Spleen (tissue), 11 donors: ENCODE data around the gene SLC39A3. TPM values are rescaled to one million over a fixed set of nuclear protein-coding genes. Genes with fewer than 3 reads are reported as not detected.

ENCODE experiments used
- DNase-seq: peaks from one replicate; pipeline ENCODE4 v3.0.0-alpha.2; 2020
- H3K27ac ChIP-seq, 8 donors: fragments of 200-600 bp; sonication (generic) in 7 of 8; 1 replicate in 4 of 8; 2 replicates in 4 of 8; pipeline versions ENCODE4 v1.5.0 to v1.8.0; 2016 to 2021; ENCODE audit warnings: inconsistent platforms in 4 of 8, mild to moderate bottlenecking in 4 of 8, moderate library complexity in 1 of 8
- H3K27me3 ChIP-seq, 7 donors: fragments of 200-600 bp; sonication (generic) in 6 of 7; replicated peaks in 1 of 7; 1 replicate in 4 of 7; 2 replicates in 3 of 7; pipeline versions ENCODE4 v1.5.0 to v1.8.0; 2016 to 2021; ENCODE audit warnings: inconsistent platforms in 3 of 7, mild to moderate bottlenecking in 1 of 7
- H3K36me3 ChIP-seq, 6 donors: fragments of 200-600 bp; sonication (generic) in 5 of 6; 1 replicate in 4 of 6; 2 replicates in 2 of 6; pipeline versions ENCODE4 v1.5.0 to v1.8.0; 2016 to 2021; ENCODE audit warnings: inconsistent platforms in 2 of 6
- H3K4me1 ChIP-seq, 6 donors: fragments of 200-600 bp; sonication (generic) in 5 of 6; 1 replicate in 3 of 6; 2 replicates in 3 of 6; pipeline versions ENCODE4 v1.5.0 to v1.8.0; 2016 to 2021; ENCODE audit warnings: inconsistent platforms in 3 of 6
- H3K4me3 ChIP-seq, 8 donors: fragments of 200-600 bp; sonication (generic) in 7 of 8; 1 replicate in 4 of 8; 2 replicates in 4 of 8; pipeline versions ENCODE4 v1.5.0 to v1.8.0; 2016 to 2021; ENCODE audit warnings: inconsistent platforms in 4 of 8, mild to moderate bottlenecking in 4 of 8, moderate library complexity in 2 of 8
- H3K9me3 ChIP-seq, 8 donors: fragments of 200-600 bp; sonication (generic) in 7 of 8; 1 replicate in 4 of 8; 2 replicates in 4 of 8; pipeline versions ENCODE4 v1.5.0 to v1.8.0; 2016 to 2021; ENCODE audit warnings: inconsistent platforms in 4 of 8
- CTCF ChIP-seq, 11 experiments: fragments of 200-600 bp in 7 of 11; fragments of 450-650 bp in 4 of 11; sonication (generic) in 4 of 11; IDR thresholded peaks in 8 of 11; conservative IDR thresholded peaks in 3 of 11; 1 replicate in 7 of 11; 2 replicates in 4 of 11; pipeline versions ENCODE4 v1.4.0 to v1.8.0; 2016 to 2021; ENCODE audit warnings: antibody characterized with exemption in 11 of 11, inconsistent platforms in 4 of 11, mild to moderate bottlenecking in 1 of 11
- POLR2A ChIP-seq, 3 donors: fragments of 450-650 bp; IDR thresholded peaks; one replicate each; pipeline ENCODE4 v1.5.1; 2017; ENCODE audit warnings: antibody characterized with exemption in 3 of 3, mild to moderate bottlenecking in 1 of 3
- POLR2AphosphoS5 ChIP-seq, 3 donors: sonication (generic); formaldehyde crosslinking; IDR thresholded peaks; one replicate each; pipeline ENCODE4 v1.5.1; 2017; ENCODE audit warnings: antibody characterized with exemption in 3 of 3
- WGBS, 5 donors: extraction: QIAGEN DNeasy Blood & Tissue Kit in 3 of 5; methylation state at CpG; one replicate each; pipeline versions ENCODE4 v1.1.5 to v1.1.7; 2013 to 2018; 5-methylcytosine and 5-hydroxymethylcytosine counted together
- intact Hi-C: fragments of 100-400 bp; cut with DNase I; formaldehyde crosslinking; loops from one replicate; pipeline ENCODE4 v1.15.0; 2023; ENCODE audit warnings: low total_unique reads
- polyA plus RNA-seq, 3 donors: library from polyadenylated mRNA; stranded (reverse); fragments of 200-250 nt; gene quantifications; one replicate each; pipeline ENCODE4 v1.2.1, GENCODE V29; 2013
- total RNA-seq, 7 donors: library from RNA; depleted of rRNA in 3 of 7; stranded (reverse); fragments of >200 nt in 3 of 7; fragmentation: NEBNext Ultra II Directional in 4 of 7; extraction: Animal tissue kit (Norgen Biotek cat#: 25700) in 4 of 7; gene quantifications; one replicate each; pipeline versions ENCODE4 v1.1.0 to v1.2.1, GENCODE V29; 2016 to 2021
- donor health status: healthy with polysubstance abuse.
- donor health status: DM: no; HTN: no; CAD: no; lungs with moderate emphysema.
- donor health status: DM: no; HTN: no; CAD: no.
- donor health status: Bipolar disorder and iron deficiency.
- donor health status: healthy.
- donor health status: DM: no; HTN: no; CAD: no.
- donor health status: DM: yes; HTN: yes; CAD: no.

SLC39A3 gene
- total and polyA plus RNA-seq, 10 donors: 19.1 to 42.6 (median 27.4) TPM

- peak; percentile 100 for DNase-seq
- peak in 4 of 11 experiments; percentile 34 to 55 (median 48) for TF ChIP-seq CTCF (IDR thresholded peaks at IDR 0.05 in 8 of 11, conservative IDR thresholded peaks at IDR 0.05 in 3 of 11)
- peak in 2 of 3 donors; percentile 29 to 47 for TF ChIP-seq POLR2A (IDR thresholded peaks at IDR 0.05)
- peak; percentile 87 to 91 (median 89) for TF ChIP-seq POLR2AphosphoS5 (IDR thresholded peaks at IDR 0.05)
- Histone ChIP-seq H3K36me3 (peaks cover 0 to 8% (median 3%) of the 10 kb centered on the region in 6 donors), H3K27me3 (no peaks in the 10 kb centered on the region), H3K27ac (peak within 1 kb of the TSS in 7 of 8 donors; percentile 8 to 85 (median 71)), H3K9me3 (no peaks in the 10 kb centered on the region), H3K4me3 (peak within 1 kb of the TSS; percentile 85 to 99 (median 96)), H3K4me1 (peaks cover 33 to 88% (median 60%) of the 10 kb centered on the region in 6 donors)
- 0% methylated on average over 31 to 78 of the region's 78 CpGs for WGBS, 5 donors
- intact Hi-C loops: no loop called here
Observed at GRCh38 chr19:2785244-2785997, 45.6 kb upstream of the SLC39A3 start, which contains the start of gene THOP1. THOP1 (plus strand) TSS chr19:2785503; CDS start chr19:2785663, 160 bp downstream.

- no peak for TF ChIP-seq CTCF (IDR thresholded peaks at IDR 0.05 in 8 of 11, conservative IDR thresholded peaks at IDR 0.05 in 3 of 11)
- TF ChIP-seq POLR2AphosphoS5 (IDR thresholded peaks at IDR 0.05): no peak
- no peak for TF ChIP-seq POLR2A (IDR thresholded peaks at IDR 0.05)
- peaks cover 37 to 90% (median 70%) of the 10 kb centered on the region in 6 donors for H3K4me1 ChIP-seq
- peak overlapping the region in 5 of 8 donors; percentile 87 to 91 (median 89) for H3K4me3 ChIP-seq
- DNase-seq: no peak
- no peaks in the 10 kb centered on the region for H3K9me3 ChIP-seq
- intact Hi-C loops: no loop called here
- no peaks in the 10 kb centered on the region for H3K27me3 ChIP-seq
- H3K27ac ChIP-seq: peak overlapping the region in 7 of 8 donors; percentile 88 to 97 (median 95)
- WGBS, 5 donors: 76 to 84% (median 78%) methylated on average over 7 of the region's 7 CpGs
- H3K36me3 ChIP-seq: peaks cover 0 to 12% (median 0%) of the 10 kb centered on the region in 6 donors
Observed at GRCh38 chr19:2783781-2784145, 43.9 kb upstream of the SLC39A3 start.

GRCh38 chr19:2782936-2783780 is 43.3 kb upstream of the SLC39A3 start, which contains the start of gene SGTA:
SGTA (minus strand) TSS chr19:2783273; CDS start chr19:2769068, 14,205 bp downstream.
- peak; percentile 98 for DNase-seq
- Histone ChIP-seq H3K36me3 (peaks cover 0 to 14% (median 0%) of the 10 kb centered on the region in 6 donors), H3K27ac (peak within 1 kb of the TSS; percentile 55 to 97 (median 94)), H3K4me1 (peaks cover 37 to 94% (median 72%) of the 10 kb centered on the region in 6 donors), H3K27me3 (no peaks in the 10 kb centered on the region), H3K9me3 (no peaks in the 10 kb centered on the region), H3K4me3 (peak within 1 kb of the TSS; percentile 74 to 91 (median 88))
- intact Hi-C loops: no loop called here
- peak; percentile 44 to 83 (median 73) for TF ChIP-seq CTCF (IDR thresholded peaks at IDR 0.05 in 8 of 11, conservative IDR thresholded peaks at IDR 0.05 in 3 of 11)
- TF ChIP-seq POLR2AphosphoS5 (IDR thresholded peaks at IDR 0.05): peak; percentile 94 to 96 (median 94)
- TF ChIP-seq POLR2A (IDR thresholded peaks at IDR 0.05): peak in 1 of 3 donors; percentile 38
- 1 to 2% (median 1%) methylated on average over 43 to 68 of the region's 68 CpGs for WGBS, 5 donors
